GM19238 (cell line): Measurements from ENCODE around the gene RPS18.
A peak's percentile ranks its signal among the peaks of the same experiment; 100 is the strongest.

Source experiments
- DNase-seq: peaks from one replicate; pipeline ENCODE4 v3.0.0; 2011; ENCODE audit warnings: low spot score; ENCODE audit not compliant: insufficient read length

RPS18 gene

GRCh38 chr6:33314515-33314942 is 42.7 kb downstream of the RPS18 start:
- DNase-seq, result peak; percentile 22

- DNase-seq, result no peak
These were observed 43.3 kb downstream of the RPS18 start for GRCh38 chr6:33314943-33315792.

GRCh38 chr6:33315793-33316602 is 44.1 kb downstream of the RPS18 start:
- no peak for DNase-seq

GRCh38 chr6:33316603-33317418 is 44.9 kb downstream of the RPS18 start:
- DNase-seq, result no peak

GRCh38 chr6:33317419-33317668 is 45.5 kb downstream of the RPS18 start:
- no peak for DNase-seq

- DNase-seq, result peak; percentile 75
These were observed 46.0 kb downstream of the RPS18 start, which contains the start of gene ZBTB22 for GRCh38 chr6:33317669-33318425. Gene ZBTB22 (minus strand): TSS chr6:33317744. CDS start chr6:33316916, 828 bp downstream.

- no peak for DNase-seq
These were observed 46.7 kb downstream of the RPS18 start for GRCh38 chr6:33318426-33319073.

- DNase-seq, result no peak
These were observed 48.1 kb downstream of the RPS18 start for GRCh38 chr6:33319939-33320314.

GRCh38 chr6:33320315-33321181 is 48.7 kb downstream of the RPS18 start:
- no peak for DNase-seq

GRCh38 chr6:33321227-33321626 is 49.4 kb downstream of the RPS18 start:
- no peak for DNase-seq

- no peak for DNase-seq
These were observed 51.7 kb downstream of the RPS18 start for GRCh38 chr6:33323623-33323948.

GRCh38 chr6:33324125-33324524 is 52.2 kb downstream of the RPS18 start:
- no peak for DNase-seq
